BLaER1 (cell line): Measurements from ENCODE around the gene BHMT2.

ENCODE experiments used
- H3K27ac ChIP-seq: shearing (Covaris generic); formaldehyde crosslinking; 2 replicates; pipeline ENCODE4 v1.8.1; 2022
- H3K27me3 ChIP-seq: shearing (Covaris generic); formaldehyde crosslinking; 2 replicates; pipeline ENCODE4 v1.8.1; 2022
- H3K36me3 ChIP-seq: shearing (Covaris generic); formaldehyde crosslinking; 2 replicates; pipeline ENCODE4 v1.8.1; 2022
- H3K4me1 ChIP-seq: shearing (Covaris generic); formaldehyde crosslinking; 2 replicates; pipeline ENCODE4 v1.8.1; 2022
- H3K4me2 ChIP-seq: shearing (Covaris generic); formaldehyde crosslinking; 2 replicates; pipeline ENCODE4 v1.8.1; 2022
- H3K4me3 ChIP-seq: shearing (Covaris generic); formaldehyde crosslinking; 2 replicates; pipeline ENCODE4 v1.8.1; 2022
- H3K9ac ChIP-seq: shearing (Covaris generic); formaldehyde crosslinking; 2 replicates; pipeline ENCODE4 v1.8.1; 2022
- H3K9me3 ChIP-seq: shearing (Covaris generic); formaldehyde crosslinking; 2 replicates; pipeline ENCODE4 v1.8.1; 2022
- H4K20me1 ChIP-seq: shearing (Covaris generic); formaldehyde crosslinking; 2 replicates; pipeline ENCODE4 v1.8.1; 2022
- Cebpa-rat ChIP-seq: shearing (Covaris generic); IDR thresholded peaks from 2 replicates; pipeline ENCODE4 v1.8.1; 2022

BHMT2 gene

DNA sequence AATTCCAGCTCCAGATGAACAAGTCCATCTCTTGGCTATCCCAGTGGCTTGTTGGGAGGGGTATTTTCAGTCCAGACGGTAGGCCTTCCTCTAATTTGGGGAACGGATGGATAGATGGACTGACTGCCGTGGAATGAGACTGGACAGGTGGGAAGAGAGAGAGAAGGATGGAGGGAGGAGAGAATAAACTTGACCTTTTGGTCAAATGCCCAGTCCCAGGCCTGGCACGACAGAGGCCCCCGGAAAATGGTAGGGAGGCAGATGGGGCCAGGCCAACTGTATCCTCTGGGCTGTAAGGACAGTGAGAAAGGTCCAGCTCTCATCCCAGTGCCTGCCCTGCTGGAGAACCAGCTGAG lies 43.1 kb downstream of the BHMT2 start:
- 0 out of 2 replicates have a peak, but pooled peaks cover under 1% of the 10 kb centered on the region for H3K4me1 ChIP-seq
- H3K27me3 ChIP-seq = no peaks in the 10 kb centered on the region
- H3K9me3 ChIP-seq = no peaks in the 10 kb centered on the region; the same call in 1 of the 2 replicates
- H3K9ac ChIP-seq = no peak overlapping the region
- H3K4me2 ChIP-seq = no peak overlapping the region
- TF ChIP-seq Cebpa-rat = no peak
- H3K36me3 ChIP-seq = no peaks in the 10 kb centered on the region
- no peaks in the 10 kb centered on the region for H4K20me1 ChIP-seq
- H3K27ac ChIP-seq = no peak overlapping the region
- no peak overlapping the region for H3K4me3 ChIP-seq

DNA sequence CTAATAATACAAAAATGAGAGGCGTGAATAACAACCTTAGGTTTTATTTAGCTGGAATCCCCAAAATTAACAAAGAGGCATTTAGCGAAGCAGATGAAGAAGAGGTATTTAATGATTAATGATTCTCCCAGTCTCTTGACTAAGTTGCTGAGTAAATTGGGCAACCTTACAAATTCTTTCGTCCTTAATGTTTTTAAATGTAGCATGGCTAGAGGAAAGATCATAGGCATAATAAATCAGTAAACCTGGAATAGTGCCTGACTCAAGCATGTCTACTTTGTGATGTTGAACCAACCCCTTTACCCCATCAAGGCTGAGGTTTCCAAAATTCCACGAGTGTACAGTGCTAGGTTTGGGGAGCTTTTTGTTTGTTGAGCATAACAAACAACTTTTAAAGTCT lies 49.9 kb downstream of the BHMT2 start:
- no peaks in the 10 kb centered on the region for H3K9me3 ChIP-seq
- H4K20me1 ChIP-seq = no peaks in the 10 kb centered on the region
- no peak overlapping the region for H3K4me3 ChIP-seq
- no peaks in the 10 kb centered on the region for H3K4me1 ChIP-seq
- H3K27ac ChIP-seq = no peak overlapping the region
- no peaks in the 10 kb centered on the region for H3K36me3 ChIP-seq
- no peak overlapping the region for H3K4me2 ChIP-seq
- H3K9ac ChIP-seq = no peak overlapping the region
- no peak for TF ChIP-seq Cebpa-rat
- no peaks in the 10 kb centered on the region for H3K27me3 ChIP-seq

DNA sequence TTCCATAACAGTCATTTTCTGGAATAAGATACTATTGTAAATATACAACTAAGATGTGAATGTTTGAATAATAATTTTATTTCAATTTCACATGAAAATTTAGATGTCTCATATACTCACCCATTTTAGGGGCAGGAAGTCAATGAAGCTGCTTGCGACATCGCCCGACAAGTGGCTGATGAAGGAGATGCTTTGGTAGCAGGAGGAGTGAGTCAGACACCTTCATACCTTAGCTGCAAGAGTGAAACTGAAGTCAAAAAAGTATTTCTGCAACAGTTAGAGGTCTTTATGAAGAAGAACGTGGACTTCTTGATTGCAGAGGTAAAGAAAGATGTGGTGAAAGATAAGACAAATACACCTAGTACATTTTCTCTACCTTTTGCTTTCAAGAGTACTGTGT lies 50.7 kb downstream of the BHMT2 start:
- no peak overlapping the region for H3K4me3 ChIP-seq
- no peak overlapping the region for H3K9ac ChIP-seq
- TF ChIP-seq Cebpa-rat = no peak
- no peak overlapping the region for H3K27ac ChIP-seq
- H3K27me3 ChIP-seq = no peaks in the 10 kb centered on the region
- H3K9me3 ChIP-seq = no peaks in the 10 kb centered on the region
- no peaks in the 10 kb centered on the region for H4K20me1 ChIP-seq
- no peaks in the 10 kb centered on the region for H3K4me1 ChIP-seq
- no peak overlapping the region for H3K4me2 ChIP-seq
- H3K36me3 ChIP-seq = no peaks in the 10 kb centered on the region

DNA sequence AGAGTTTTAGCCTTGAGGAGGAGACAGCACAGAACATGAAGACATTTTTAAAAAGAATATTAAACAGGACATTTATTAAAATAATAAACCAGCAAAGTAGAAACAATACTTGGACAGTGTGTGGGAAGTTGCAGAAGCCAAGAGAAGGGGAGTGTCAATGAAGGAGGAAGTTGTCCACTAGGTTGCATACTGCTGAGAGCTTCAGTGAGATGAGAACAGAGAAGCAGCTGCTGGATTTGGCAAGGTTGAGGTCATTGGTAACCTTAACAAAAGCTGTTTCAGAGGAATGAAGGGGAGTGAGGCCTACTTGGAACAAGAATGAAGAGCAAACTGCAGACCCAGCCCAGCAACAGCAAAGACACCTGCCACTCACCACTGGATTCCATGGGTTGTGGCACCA lies 53.4 kb downstream of the BHMT2 start:
- Histone ChIP-seq H3K4me3 (no peak overlapping the region), H3K27me3 (no peaks in the 10 kb centered on the region), H3K4me2 (no peak overlapping the region), H3K27ac (no peak overlapping the region), H4K20me1 (no peaks in the 10 kb centered on the region), H3K4me1 (no peaks in the 10 kb centered on the region), H3K36me3 (no peaks in the 10 kb centered on the region), H3K9me3 (no peaks in the 10 kb centered on the region), H3K9ac (no peak overlapping the region)
- TF ChIP-seq Cebpa-rat = no peak

DNA sequence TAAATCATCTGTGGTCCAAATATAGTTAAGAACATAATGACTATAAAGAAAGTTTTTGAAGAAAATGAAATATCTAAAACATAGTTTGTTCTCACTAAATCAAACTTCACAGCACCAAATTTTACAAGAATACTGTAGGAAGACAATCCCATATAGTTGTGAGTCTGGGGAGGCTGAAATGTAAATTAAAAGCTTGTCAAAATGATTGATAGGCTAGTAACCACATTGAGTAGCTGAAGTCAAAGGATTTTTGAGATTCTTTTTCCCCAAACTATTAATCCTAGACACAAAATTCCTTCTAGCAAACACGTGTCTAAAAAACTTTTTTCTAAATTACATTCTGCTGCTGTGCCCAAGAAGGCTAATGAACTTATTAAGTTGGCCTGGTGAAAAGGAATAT lies 55.0 kb downstream of the BHMT2 start:
- Histone ChIP-seq H3K4me3 (no peak overlapping the region), H3K4me1 (no peaks in the 10 kb centered on the region), H3K9ac (no peak overlapping the region), H3K4me2 (no peak overlapping the region), H3K27ac (no peak overlapping the region), H3K36me3 (no peaks in the 10 kb centered on the region), H4K20me1 (no peaks in the 10 kb centered on the region), H3K9me3 (no peaks in the 10 kb centered on the region), H3K27me3 (no peaks in the 10 kb centered on the region)
- no peak for TF ChIP-seq Cebpa-rat

GRCh38 chr5:79130781-79131180 lies 61.2 kb downstream of the BHMT2 start:
- no peaks in the 10 kb centered on the region for H3K9me3 ChIP-seq
- TF ChIP-seq Cebpa-rat = no peak

DNA sequence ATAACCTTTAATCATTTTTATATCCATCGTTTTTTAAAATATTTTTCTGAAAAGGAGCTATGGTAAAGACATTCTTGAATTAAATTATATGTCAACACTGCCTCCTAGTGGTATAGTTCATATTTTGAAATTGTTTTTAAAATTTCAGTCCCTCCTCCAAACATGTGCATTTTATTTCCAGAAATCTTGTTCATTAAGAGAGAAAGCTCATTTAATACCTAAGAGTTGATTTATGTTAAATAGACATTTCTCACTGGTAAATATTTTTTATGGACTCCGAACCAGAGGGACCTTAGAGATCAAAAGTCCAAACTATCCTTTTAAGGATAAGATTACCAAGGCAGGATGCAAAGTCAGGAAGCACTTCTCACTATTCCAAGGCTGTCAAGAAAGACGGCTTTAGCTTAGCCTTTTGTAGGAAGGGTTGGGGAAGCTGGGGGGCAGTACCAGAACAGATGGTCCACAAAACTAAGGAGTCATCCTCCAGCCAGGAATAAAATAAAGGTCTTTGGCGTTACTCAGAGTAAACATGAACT lies 63.6 kb downstream of the BHMT2 start:
- Histone ChIP-seq H3K4me1 (peaks cover 11% of the 10 kb centered on the region), H3K27ac (no peak overlapping the region), H3K4me2 (peak overlapping the region; percentile 44), H3K9me3 (no peaks in the 10 kb centered on the region), H3K4me3 (no peak overlapping the region), H3K9ac (no peak overlapping the region), H3K36me3 (no peaks in the 10 kb centered on the region), H4K20me1 (no peaks in the 10 kb centered on the region), H3K27me3 (no peaks in the 10 kb centered on the region)
- no peak for TF ChIP-seq Cebpa-rat

More at GRCh38 chr5:79130781-79131180, 61.2 kb downstream of the BHMT2 start:
- Histone ChIP-seq H4K20me1 (no peaks in the 10 kb centered on the region), H3K4me3 (no peak overlapping the region), H3K4me1 (peaks cover 11% of the 10 kb centered on the region), H3K36me3 (no peaks in the 10 kb centered on the region), H3K9ac (no peak overlapping the region), H3K27ac (no peak overlapping the region), H3K4me2 (no peak overlapping the region), H3K27me3 (no peaks in the 10 kb centered on the region)

GRCh38 chr5:79133657-79134451 lies 64.3 kb downstream of the BHMT2 start:
- Histone ChIP-seq H3K4me2 (peak overlapping the region; percentile 44), H3K36me3 (no peaks in the 10 kb centered on the region), H3K9me3 (no peaks in the 10 kb centered on the region), H4K20me1 (no peaks in the 10 kb centered on the region), H3K4me1 (peaks cover 11% of the 10 kb centered on the region), H3K27me3 (no peaks in the 10 kb centered on the region), H3K9ac (no peak overlapping the region), H3K4me3 (no peak overlapping the region), H3K27ac (peak overlapping the region; percentile 35; the same call in 1 of the 2 replicates)
- TF ChIP-seq Cebpa-rat = no peak

DNA sequence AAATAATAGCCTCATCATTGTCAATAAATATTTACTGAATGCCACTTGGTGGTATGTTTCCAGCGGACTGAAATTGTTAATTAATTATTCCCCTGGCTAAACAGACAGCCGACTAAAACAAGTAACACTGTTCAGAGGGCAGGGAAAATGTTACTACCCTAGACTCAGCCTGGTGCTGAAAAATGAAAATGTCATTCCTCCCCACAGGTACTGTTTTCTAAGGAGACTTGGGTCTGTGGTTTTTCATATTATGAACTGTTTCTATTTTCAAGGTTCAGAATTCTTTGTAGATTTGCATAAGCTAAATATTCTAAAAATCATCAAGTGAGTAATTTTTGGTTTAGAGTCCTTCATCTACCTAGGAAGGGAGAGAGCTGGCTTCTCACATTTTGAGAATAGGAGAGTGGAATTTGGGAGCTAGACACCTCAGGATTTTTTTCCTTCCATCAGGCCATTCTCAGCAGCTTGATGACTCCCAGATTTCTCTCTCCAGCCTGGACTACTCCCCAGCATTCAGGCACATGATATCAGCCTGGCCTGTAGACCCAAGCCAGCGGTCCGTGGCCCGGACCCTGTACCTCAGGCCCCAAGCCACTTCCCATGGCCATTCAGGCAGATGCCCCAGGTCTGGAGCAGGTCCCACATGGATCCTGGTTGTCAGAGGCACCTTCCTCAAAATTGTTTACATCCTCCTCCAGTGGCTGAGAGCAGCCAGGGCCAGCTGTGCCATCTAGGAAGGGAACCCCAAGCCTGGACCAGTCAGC lies 66.4 kb downstream of the BHMT2 start:
- Histone ChIP-seq H4K20me1 (no peaks in the 10 kb centered on the region), H3K9me3 (no peaks in the 10 kb centered on the region; the same call in 1 of the 2 replicates), H3K36me3 (no peaks in the 10 kb centered on the region), H3K4me2 (no peak overlapping the region), H3K4me3 (no peak overlapping the region), H3K27me3 (no peaks in the 10 kb centered on the region), H3K4me1 (peaks cover 11% of the 10 kb centered on the region), H3K27ac (no peak overlapping the region), H3K9ac (no peak overlapping the region)
- TF ChIP-seq Cebpa-rat = no peak

DNA sequence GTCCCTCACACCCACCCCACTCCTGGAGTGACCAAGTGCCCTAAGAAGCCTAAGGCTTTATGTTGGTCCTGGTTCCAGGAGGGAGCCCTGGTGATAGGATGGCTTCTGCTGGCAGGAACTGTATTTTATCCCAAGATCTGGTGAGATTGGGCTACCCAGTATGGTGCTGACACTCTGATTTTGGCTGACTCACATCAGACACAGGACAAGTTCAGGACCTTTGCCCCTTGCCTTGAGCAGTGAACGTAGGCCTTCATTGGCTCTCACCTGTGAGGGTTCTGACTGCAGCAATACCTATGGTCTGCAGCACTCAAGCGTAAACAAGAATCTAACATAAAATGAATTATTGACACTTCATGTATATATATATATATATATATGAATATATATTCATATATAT lies 67.1 kb downstream of the BHMT2 start:
- Histone ChIP-seq H3K36me3 (no peaks in the 10 kb centered on the region), H3K4me3 (no peak overlapping the region), H4K20me1 (no peaks in the 10 kb centered on the region), H3K9me3 (no peaks in the 10 kb centered on the region; the same call in 1 of the 2 replicates), H3K4me1 (peaks cover 11% of the 10 kb centered on the region), H3K4me2 (no peak overlapping the region), H3K9ac (no peak overlapping the region), H3K27ac (no peak overlapping the region), H3K27me3 (no peaks in the 10 kb centered on the region)
- TF ChIP-seq Cebpa-rat = no peak
